ENCODE data around the gene LSM6.

LSM6 gene

DNA sequence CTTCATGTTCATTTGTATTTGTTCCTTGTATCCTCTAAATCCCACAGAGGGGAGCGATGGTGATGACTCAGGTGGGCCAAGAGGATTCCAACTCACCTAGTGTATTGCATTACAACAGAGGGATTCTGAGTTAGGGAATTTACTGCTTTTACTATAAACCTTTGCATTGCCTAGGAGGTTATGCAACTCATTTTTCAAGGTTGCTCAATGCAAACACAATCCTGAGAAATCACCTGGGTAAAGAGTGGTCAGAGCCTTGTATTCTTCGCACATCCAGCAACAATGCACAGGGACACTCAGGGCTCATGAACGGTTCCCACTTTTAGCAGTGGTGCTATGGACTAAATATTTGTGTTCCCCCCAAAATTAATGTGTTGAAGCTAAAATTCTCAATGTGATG, 28.6 kb upstream of the LSM6 start:
- Histone ChIP-seq H2AFZ (ENCODE audit: low read length) (no peak overlapping the region), H3K4me2 (ENCODE audit: low read length) (no peak overlapping the region), H3K9me2 (ENCODE audit: low read depth, low read length) (no peaks in the 10 kb centered on the region), H3K27me3 (ENCODE audit: insufficient read depth, low read length) (no peaks in the 10 kb centered on the region), H3K4me3 (ENCODE audit: low read depth, low read length, poor library complexity, severe bottlenecking) (no peak overlapping the region), H3K4me1 (ENCODE audit: insufficient read depth, low read length, severe bottlenecking) (no peaks in the 10 kb centered on the region), H3K9ac (ENCODE audit: low read length) (no peak overlapping the region), H3K27ac (ENCODE audit: low read depth, low read length, poor library complexity, severe bottlenecking) (no peak overlapping the region), H3K9me3 (ENCODE audit: low read length) (no peaks in the 10 kb centered on the region), H3F3A (ENCODE audit: insufficient read depth, low read length) (no peaks in the 10 kb centered on the region), H4K20me1 (ENCODE audit: insufficient read depth, low read length) (no peaks in the 10 kb centered on the region), H3K36me3 (ENCODE audit: insufficient read depth, low read length) (no peaks in the 10 kb centered on the region), H3K79me2 (ENCODE audit: insufficient read depth, low read length) (no peaks in the 10 kb centered on the region)
- no peak for TF ChIP-seq CTCF (IDR thresholded peaks at IDR 0.05; ENCODE audit: low read length)
- TF ChIP-seq EZH2 (IDR thresholded peaks at IDR 0.05; ENCODE audit: borderline replicate concordance, low read length), result no peak

GRCh38 chr4:146148021-146148420, 27.5 kb upstream of the LSM6 start:
- H3K9me3 ChIP-seq (ENCODE audit: low read length), result no peaks in the 10 kb centered on the region
- no peaks in the 10 kb centered on the region for H3K9me2 ChIP-seq (ENCODE audit: low read depth, low read length)
- H2AFZ ChIP-seq (ENCODE audit: low read length), result no peak overlapping the region
- no peaks in the 10 kb centered on the region for H3K4me1 ChIP-seq (ENCODE audit: insufficient read depth, low read length, severe bottlenecking)
- no peak overlapping the region for H3K27ac ChIP-seq (ENCODE audit: low read depth, low read length, poor library complexity, severe bottlenecking)
- no peak overlapping the region for H3K4me2 ChIP-seq (ENCODE audit: low read length)
- H3K27me3 ChIP-seq (ENCODE audit: insufficient read depth, low read length), result no peaks in the 10 kb centered on the region
- no peaks in the 10 kb centered on the region for H3F3A ChIP-seq (ENCODE audit: insufficient read depth, low read length)
- no peaks in the 10 kb centered on the region for H3K36me3 ChIP-seq (ENCODE audit: insufficient read depth, low read length)
- H3K9ac ChIP-seq (ENCODE audit: low read length), result no peak overlapping the region
- no peak overlapping the region for H3K4me3 ChIP-seq (ENCODE audit: low read depth, low read length, poor library complexity, severe bottlenecking)
- no peaks in the 10 kb centered on the region for H3K79me2 ChIP-seq (ENCODE audit: insufficient read depth, low read length)
- H4K20me1 ChIP-seq (ENCODE audit: insufficient read depth, low read length), result no peaks in the 10 kb centered on the region
- TF ChIP-seq EZH2 (IDR thresholded peaks at IDR 0.05; ENCODE audit: borderline replicate concordance, low read length), result no peak
- no peak for TF ChIP-seq CTCF (IDR thresholded peaks at IDR 0.05; ENCODE audit: low read length)

DNA sequence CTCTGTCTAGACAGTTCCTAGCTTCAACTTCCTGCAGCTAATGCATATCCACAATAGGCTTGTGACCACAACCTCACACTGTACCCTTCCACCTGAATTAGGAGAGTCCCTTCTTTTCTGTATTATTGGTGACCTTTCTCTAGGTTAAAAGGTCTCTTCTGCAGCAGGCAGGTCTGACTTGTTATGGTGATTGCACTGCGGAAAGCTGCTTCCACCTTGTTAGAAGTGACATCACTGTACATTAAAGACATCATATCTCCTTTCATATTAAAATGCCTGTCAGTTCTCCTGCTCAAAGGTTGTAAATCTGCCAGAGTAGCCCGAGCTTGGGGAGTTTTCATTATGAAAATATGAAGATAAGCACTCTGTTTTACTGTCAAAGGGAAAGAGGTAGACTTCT, 21.5 kb upstream of the LSM6 start:
- H3K36me3 ChIP-seq (ENCODE audit: insufficient read depth, low read length), result no peaks in the 10 kb centered on the region
- no peaks in the 10 kb centered on the region for H3K9me2 ChIP-seq (ENCODE audit: low read depth, low read length)
- no peaks in the 10 kb centered on the region for H3K79me2 ChIP-seq (ENCODE audit: insufficient read depth, low read length)
- H3K9ac ChIP-seq (ENCODE audit: low read length), result no peak overlapping the region
- H3K4me1 ChIP-seq (ENCODE audit: insufficient read depth, low read length, severe bottlenecking), result no peaks in the 10 kb centered on the region
- no peaks in the 10 kb centered on the region for H4K20me1 ChIP-seq (ENCODE audit: insufficient read depth, low read length)
- no peaks in the 10 kb centered on the region for H3K27me3 ChIP-seq (ENCODE audit: insufficient read depth, low read length)
- H3F3A ChIP-seq (ENCODE audit: insufficient read depth, low read length), result no peaks in the 10 kb centered on the region
- H2AFZ ChIP-seq (ENCODE audit: low read length), result no peak overlapping the region
- H3K4me3 ChIP-seq (ENCODE audit: low read depth, low read length, poor library complexity, severe bottlenecking), result no peak overlapping the region
- no peak for TF ChIP-seq CTCF (IDR thresholded peaks at IDR 0.05; ENCODE audit: low read length)
- H3K4me2 ChIP-seq (ENCODE audit: low read length), result no peak overlapping the region
- H3K9me3 ChIP-seq (ENCODE audit: low read length), result no peaks in the 10 kb centered on the region
- no peak overlapping the region for H3K27ac ChIP-seq (ENCODE audit: low read depth, low read length, poor library complexity, severe bottlenecking)
